Femur (tissue), 1 donor: ENCODE data around the gene KDM3B.
A peak's percentile ranks its signal among the peaks of the same experiment; 100 is the strongest.

Source experiments
- DNase-seq: peaks from one replicate; pipeline ENCODE4 v3.0.0-alpha.2; 2017

The KDM3B gene

DNA sequence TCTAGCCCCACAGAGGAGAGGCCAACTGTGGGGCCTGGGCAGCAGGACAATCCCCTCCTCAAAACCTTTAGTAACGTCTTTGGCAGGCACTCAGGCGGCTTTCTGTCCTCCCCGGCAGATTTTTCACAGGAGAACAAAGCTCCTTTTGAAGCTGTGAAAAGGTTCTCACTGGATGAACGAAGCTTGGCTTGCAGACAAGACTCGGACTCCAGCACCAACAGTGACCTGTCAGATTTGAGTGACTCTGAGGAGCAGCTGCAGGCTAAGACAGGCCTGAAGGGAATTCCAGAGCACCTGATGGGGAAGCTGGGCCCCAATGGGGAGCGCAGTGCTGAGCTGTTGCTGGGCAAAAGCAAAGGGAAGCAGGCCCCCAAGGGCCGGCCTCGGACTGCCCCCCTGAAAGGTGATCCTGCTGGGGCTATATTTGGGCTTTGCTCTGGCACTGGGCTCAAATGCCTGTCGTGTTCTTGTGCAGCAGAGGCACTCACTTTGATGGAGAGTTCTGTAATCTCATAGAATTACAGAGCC, 39.4 kb downstream of the KDM3B start:
- peak; percentile 75 for DNase-seq

DNA sequence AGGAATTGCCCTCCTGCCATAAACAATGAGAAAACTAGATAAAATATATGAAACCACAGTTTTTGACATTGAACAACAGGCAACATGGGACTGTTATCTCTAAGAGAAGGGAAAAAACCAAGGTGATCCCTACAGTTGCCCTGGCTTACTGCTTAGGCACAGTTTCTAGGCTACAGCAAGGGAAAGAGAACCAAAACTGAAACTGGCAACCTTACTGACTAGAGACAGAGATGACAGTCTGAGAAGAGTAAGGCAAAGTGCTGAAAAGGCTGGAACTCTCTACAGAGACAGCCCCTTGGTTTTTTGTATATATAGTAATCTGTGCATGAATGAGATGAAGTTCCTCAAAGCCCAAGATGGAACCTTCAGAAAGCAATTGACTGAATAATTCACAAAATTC, 50.2 kb downstream of the KDM3B start:
- DNase-seq, result no peak

DNA sequence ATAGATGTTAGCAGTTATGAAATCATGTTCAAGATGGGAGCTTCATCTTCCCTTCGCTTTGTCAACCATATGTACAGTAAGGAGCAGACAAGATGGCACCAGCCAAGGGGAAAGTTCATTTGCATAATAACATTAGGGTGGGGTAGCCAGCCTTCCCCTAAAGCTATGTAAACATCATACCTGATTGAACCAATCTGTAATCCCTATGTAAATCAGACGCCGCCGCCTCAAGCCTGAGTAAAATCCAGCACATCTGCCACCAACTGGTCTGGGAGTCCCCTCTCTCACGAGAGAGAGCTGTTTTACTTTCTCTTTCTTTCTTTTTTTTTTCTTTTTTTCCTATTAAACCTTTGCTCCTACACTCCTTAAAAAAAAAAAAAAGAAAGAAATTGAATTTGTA, 55.5 kb downstream of the KDM3B start:
- DNase-seq, result no peak

DNA sequence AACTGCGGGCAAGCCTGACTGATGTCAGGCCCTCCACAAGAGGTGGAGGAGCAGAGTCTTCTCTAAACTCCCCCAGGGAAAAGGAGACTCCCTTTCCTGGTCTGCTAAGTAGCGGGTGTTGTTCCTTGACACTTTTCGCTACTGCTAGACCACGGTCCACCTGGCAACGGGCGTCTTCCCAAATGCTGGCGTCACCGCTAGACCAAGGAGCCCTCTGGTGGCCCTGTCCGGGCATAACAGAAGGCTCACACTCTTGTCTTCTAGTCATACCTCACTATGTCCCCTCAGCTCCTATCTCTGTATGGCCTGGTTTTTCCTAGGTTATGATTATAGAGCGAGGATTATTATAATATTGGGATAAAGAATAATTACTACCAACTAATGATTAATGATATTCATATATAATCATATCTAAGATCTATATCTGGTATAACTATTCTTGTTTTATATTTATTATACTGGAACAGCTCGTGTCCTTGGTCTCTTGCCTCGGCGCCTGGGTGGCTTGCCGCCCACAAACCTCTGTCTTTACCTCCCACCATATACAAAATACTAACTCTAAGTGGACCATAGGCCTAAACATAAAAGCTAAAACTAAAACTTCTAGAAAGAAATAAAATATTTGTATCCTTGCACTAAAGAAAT, 58.6 kb downstream of the KDM3B start:
- DNase-seq, result peak; percentile 36

DNA sequence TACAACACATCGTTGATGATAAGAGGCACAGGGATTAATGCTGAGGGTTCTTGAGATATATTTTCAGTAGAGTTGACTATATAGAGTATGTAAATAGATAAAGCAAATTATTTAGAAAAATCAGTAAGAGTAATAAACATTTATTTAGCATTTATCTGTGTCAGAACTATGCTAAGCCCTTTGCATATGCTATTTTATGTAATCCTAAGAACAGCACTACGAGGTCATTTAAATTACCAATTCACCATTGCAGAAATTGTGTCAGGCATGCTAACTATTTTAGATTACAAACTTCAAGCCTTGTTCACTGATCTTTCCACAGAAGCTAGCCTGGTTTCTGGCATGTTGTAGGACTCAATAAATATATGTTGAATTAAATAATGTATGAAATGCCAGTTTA, 66.0 kb downstream of the KDM3B start:
- DNase-seq, result no peak

DNA sequence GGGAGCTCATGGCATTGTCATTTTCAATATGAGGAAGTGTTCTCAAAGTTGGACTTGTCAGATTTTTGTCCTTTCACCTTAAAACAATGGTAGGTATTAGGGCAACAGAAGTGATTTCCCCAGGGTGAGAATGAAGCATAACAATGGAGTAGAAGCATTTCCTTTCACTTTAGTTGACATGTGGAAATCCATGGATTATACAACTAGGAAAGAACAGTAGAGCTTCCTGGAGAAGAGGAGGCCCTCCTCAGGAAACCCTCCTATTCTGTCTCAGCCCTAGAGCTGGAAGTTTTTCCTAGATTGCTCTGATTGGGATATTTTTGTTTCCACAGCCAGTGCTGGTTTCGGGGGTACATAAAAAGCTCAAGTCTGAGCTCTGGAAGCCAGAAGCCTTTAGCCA, 72.6 kb downstream of the KDM3B start:
- DNase-seq, result no peak

DNA sequence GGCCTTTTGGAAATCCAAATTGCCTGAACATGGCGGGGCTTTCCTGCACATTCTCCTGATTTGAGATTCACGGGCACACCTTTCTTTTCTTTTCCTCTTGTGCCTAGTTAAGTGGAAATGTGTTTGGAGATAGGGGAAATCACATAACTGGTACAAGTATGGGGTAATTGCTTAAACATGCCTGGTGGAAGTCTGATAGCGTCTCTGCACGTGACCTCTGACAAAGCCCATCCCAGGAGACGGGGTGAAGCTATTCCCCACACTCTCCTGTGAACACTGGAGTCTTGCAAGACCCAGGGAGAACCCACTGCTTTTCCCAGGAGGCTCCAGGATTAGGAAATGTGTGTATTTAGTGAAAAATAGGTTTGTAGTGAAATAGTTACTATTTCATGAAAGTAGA, 83.5 kb downstream of the KDM3B start:
- no peak for DNase-seq

DNA sequence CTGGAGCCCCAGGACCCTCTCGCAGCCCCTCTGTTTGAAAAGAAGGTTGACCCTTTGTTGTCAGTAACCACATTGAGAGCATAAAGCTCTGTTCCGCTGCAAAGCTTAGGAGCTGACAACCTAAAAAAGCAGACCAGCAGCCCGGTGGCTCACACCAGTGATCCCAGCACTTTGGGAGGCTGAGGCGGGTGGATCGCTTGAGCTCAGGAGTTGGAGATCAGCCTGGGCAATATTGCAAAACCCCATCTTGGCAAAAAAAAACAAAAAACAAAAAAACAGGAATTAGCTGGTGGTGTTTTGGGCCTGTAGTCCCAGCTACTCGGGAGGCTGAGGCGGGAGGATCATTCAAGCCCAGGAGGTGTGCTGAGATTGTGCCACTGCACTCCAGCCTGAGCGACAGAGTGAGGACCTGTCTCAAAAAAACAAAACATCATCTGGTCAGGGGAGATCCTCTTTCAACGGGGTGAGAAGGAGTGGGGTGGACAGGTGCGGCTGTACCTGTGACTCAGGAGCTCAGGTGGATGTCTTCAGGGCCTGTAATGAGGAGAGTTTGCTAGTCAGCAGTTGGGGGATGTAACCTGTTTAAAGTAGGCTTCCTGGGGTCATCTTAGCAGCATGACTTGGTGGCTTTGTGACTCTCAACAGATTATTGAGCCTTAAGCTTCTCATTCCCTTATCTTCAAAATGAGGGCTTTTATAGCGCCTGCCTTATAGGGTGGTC, 85.7 kb downstream of the KDM3B start:
- DNase-seq, result no peak

DNA sequence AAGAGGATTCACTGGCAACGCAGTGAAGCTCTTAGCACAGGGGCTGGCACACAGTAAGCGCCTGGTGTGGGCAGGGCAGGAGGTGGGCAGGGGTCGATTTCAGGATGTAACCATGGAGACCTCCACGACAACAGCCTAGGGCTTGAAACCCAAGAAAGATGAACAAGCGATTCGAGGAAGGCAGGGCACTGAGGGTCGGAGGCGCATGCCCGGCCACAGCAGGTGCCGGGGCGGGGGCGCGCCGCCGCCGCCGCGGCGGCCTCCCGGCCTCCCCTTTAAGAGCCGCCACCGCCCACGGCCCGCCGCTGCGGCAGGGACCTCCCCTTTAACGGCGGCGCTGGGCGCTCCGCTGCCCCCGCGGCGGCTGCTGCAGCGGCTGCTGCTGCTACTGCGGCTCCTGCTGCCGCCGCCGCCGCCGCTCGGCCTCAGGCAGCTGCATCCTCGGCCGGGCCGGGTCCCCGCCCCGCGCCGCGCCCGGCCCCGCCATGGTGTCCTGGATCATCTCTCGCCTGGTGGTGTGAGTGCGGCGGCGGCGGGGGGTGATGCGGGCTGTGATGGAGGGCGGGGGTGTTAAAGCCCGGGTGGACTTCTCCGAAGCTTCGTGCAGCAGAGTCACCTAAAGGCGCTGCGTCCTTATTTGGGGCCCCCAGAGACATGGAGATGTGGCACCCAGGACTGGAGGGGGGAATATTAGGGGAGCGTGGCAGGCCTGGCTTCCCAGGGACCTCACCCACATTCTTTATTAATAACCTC, 86.4 kb downstream of the KDM3B start, which contains the start of gene REEP2:
TSS of gene REEP2 (plus strand) at position 334 of the 753 bp plus-strand sequence. CDS start at position 486, 152 bp downstream.
- DNase-seq, result peak; percentile 60

DNA sequence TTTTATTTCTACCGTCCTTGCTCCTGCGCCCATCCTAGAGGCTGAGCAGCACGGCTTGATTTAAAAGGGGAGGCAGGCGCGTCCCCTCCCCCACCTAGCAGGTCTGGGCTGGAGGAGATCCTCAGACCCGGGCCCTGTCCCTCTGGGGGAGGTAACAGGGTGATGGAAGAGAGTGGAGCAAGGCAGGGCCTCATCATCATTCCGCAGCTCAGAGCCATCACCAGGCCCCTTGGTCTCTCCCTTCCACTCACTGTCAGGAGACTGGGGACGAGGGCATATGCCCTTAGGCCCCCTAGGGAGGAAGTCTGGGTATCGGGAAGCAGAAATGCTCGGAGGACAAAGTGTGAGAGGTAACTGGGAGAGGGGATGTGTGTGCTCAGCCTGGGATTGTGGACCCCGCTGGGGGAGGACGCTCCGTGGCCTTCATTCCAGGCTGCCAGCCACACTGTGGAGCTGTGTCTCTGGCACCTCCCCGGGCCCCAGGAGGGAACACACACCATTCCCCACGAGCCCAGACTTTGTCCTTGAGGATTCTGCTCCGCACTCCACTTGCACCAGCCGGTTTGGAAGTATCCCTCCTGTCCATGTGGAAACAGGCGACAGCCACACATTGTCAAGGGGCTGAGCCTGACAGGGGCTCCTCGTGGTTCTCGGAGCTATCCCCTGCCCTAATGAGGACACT, 87.1 kb downstream of the KDM3B start:
- no peak for DNase-seq

DNA sequence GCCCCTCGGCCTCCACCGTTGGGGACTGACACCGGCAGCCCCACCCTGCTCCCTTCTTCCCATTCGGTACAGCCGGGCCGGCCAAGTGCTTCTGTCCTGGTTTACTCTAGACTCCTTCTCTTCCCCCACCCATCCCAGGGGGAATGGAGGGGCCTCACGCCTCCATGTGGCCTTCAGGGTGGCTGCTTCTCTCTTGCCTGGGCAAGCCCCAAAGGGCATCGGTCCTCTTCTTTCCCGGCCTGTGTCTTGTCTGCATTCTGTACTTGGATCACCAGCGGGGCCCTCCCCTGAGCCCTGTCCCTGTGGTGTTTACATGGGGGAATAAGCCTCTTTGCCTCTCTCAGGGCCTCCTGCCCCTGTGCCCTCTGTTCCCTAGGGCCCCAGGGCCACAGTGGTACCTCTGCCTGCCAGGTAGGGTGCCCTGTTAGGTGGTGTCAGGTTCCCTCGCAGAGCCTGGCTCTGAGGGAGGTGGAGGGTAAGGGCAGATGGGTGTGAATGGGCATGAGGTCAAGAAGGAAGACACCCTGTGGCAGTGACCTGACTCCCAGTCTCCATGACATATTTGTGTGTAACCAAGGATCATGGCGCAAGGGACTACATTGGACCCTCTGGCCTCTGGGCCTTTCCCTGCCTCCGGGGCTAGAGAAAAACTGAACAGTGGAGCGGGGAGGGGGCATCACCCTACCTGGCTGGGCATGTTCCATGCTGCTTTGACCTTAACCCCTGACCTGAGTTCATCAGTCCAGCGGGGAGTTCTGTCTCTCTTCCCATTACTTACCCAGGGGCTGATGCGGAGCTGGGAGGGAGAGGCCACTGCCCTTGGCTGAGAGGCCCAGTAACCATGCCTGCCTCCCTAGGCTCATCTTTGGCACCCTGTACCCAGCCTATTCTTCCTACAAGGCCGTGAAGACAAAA, 87.9 kb downstream of the KDM3B start:
- DNase-seq, result no peak

DNA sequence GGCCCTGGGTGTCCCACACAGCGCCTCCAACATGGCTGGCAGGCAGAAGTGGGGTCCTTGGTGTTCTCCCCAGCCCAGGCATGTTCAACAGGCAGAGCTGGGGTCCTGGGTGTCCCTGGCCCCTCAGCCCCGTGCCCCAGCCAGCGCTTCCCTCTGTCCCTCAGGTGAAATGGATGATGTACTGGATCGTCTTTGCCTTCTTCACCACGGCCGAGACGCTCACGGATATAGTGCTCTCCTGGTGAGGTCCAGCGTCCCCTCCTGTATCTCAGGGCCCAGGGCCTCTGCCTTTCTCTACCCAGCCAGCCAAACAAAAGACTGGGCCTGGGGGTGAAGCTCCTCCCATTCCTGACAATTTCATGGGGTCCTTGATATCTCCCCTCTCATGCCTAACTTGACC, 88.7 kb downstream of the KDM3B start:
- no peak for DNase-seq

DNA sequence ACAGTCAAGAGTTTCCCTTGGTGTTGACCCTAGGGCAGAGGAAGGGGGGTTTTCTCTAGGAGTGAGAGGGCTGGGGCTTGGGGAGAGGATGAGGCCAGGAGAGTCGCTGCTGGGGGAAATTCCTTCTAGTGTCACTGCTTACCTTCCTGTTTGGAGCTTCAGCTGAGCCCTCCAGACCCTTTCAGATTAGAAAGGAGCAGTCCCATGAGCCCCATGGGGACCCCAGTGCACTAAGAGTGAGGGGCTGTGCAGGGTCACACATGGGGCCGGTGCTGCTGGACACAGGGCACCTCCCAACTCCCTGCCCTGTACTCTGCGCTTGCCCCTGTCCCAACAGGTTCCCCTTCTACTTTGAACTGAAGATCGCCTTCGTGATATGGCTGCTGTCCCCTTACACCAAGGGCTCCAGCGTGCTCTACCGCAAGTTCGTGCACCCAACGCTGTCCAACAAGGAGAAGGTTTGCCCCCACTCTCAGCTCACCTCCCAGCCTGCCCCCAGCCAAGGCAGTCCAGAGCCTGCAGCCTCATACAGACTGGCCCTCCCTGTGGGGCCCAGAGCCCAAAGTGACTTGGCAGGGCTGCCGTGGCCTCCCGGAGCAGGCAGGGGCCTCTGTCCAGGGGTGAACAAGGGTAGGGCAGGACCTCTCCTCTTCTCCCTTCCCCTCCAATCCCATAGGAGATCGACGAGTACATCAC, 91.7 kb downstream of the KDM3B start:
- DNase-seq, result no peak

DNA sequence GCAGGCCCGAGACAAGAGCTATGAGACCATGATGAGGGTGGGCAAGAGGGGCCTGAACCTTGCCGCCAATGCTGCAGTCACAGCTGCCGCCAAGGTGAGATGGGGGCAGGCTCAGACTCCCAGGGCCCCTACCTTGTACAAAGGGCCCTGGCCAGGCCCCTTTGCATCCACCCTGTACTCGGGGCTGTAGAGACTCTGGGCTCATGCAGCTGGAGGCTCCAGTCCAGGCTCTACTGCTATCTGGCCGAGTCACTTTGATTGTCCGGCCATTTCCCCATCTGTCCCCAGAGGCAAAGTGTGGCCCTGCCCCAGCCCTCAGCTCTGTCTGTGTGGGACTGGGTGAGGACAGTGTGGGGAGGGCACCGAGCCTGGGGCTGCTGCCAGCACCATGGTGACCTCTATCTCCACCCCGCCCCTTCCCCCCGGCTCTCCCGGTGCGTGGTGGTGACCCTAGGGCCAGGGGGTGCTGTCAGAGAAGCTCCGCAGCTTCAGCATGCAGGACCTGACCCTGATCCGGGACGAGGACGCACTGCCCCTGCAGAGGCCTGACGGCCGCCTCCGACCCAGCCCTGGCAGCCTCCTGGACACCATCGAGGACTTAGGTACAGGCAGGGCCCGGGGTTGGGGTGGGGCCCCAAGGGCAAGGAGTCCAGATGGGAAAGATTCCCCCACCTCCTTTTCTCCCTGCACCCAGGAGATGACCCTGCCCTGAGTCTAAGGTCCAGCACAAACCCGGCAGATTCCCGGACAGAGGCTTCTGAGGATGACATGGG, 92.5 kb downstream of the KDM3B start:
- DNase-seq, result no peak

DNA sequence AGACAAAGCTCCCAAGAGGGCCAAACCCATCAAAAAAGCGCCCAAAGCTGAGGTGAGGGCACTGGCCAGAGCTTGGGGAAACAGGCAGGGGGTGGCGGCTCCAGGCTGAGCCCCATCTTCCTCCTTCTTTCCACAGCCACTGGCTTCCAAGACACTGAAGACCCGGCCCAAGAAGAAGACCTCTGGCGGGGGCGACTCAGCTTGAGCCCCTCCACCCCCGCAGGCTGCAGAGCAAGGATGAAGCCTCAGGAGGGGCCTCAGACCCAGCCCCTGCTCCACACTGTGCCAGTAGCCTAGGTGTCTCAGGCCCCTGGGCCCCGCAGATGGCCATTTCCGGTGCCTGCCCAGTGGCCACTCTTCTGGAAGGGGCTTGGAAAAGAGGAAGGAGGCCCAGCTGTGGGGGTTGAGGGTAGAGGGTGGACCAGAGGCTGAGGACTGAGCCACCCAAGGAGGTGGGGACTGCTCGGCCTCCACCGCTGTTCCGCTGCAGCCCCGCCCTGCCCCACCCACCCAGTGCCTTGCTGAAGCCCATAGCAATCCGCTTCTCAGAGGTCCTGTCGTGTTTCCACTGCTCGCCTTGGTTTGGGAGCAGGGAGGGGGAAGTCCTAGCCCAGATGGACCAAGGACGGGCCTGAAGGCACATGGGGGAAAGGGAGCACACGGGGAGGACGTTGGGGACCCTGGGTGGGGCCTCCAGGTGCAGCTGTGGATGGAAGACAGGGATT, 93.2 kb downstream of the KDM3B start:
- no peak for DNase-seq

DNA sequence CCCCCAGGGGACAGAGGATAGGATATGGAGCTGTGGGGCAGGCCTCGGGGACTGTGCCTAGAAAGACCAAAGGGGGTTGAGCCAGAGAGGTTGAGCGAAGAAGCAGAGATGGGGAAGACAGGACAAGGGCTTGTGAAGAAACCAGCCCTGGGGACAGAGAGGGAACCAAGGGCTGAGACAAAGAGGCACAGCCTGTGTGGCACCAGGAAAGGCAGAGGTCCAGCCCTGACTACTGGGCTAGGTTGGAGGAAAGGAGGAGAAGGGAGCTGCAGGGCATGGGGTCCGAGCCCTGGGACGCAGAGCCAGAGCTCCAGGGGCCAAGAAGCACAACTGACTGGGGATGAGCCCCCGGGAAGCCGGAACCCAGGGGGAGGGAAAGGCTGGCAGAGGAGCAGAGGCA, 95.6 kb downstream of the KDM3B start:
- no peak for DNase-seq

DNA sequence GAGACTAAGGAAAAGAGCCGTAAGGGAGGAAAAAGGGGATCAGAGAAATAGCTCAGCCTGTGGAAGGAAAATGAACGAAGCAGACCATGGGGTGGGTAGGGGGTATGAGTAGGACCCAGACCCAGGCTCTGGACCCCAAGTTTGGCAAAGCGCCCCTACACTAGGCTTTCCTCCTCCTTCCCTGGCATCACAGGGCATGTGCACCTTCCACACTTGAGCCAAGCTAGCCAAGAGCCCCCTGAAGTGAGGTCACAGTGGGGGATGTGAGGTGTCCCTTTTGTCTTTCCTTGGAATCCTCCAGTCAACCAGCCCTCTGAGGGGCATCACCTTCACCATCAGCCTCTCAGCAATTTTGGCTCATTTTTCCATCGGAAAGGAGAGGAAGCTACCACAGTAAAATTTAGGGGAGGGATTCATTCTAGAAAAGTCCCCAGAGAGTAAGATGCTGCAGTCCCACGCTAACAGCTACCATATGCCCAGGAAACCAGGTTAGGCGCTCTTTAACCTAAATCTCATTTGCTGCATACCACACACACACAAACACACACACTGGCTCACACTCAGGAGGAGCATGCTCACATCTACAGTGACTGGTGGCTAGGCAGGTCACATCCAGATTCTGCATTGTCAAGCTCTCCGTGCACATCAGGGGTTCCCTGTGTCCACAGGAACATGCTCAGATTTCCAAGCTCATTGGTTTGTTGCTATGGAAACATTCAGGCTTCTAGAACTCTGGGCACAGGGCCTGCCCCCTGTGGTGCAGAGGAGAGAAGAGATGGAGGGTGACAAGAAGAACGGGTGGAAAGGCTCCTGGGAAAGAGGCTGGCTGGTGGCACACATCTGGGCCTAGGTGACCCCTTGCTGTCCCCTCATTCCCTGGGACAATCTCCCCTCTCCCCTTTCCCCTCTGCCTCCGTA, 96.3 kb downstream of the KDM3B start:
- DNase-seq, result no peak

DNA sequence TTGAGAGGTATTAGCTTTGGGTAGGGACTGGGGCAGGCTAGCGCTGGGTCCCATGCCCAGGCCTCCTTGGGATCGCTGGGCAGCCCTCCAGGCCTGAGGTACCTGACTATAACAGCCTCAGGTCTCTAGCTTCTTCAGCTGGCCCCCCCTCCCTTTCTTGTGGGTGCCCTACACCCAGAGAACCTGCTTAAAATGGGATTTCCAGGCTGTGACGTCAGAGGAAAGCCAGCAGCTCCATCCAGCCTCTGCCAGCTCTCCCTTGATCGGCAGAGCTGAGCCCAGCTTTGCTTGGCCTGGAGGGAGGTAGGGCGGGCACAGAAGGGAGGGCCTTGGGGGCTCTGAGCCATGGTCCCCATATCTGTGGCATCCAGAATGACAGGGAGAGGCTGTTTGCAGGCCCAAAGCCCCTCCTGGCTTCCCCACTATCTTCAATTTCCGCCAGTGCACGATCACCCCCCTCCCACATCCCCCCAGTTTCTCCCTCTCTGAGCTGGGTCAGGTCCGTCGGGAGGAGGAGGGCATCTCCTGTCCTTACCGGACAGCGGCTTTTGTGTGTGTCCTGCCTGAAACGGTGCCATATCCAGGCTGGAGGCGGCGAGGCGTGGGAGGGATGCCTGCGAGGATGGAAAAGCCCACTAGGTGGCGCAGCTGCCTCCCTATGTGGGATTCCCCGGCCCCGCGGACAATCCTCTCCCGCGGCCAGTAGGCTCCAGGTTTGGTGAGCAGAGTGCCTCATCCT, 97.2 kb downstream of the KDM3B start:
- peak; percentile 92 for DNase-seq
